Measurements from ENCODE around the gene ANKRD52. TPM values are rescaled to one million over a fixed set of nuclear protein-coding genes. Genes with fewer than 3 reads are reported as not detected.

Gene ANKRD52
- total and polyA plus RNA-seq, 5 donors from 2014 or later: 5.0 to 40.1 (median 6.9) TPM

DNA sequence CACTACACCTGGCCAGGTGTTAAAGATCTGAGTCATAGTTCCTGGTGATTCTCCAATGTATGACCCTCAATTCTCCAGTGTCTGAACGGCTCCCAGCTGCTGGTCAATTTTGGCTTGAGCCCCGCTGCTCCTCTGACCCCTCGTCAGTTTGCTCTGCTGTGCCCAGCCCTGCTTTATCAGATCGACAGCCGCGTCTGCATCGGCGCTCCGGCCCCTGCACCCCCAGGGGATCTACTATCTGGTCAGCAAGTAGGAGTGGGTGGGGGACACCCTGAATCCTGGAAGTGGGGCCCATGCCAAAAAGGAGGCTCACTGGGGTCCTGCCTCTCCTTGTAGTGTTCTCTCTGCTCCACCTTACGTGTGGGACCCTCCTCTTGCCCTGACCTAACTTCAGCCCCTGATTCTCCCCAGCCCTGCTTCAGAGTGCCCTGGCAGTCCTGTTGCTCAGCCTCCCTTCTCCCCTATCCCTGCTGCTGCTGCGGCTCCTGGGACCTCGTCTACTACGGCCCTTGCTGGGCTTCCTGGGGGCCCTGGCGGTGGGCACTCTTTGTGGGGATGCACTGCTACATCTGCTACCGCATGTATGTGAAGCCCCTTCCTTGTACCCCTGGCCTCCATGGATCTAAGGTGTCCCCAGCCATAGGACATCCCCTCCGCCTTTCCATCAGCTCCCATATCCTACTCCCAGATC lies 23.3 kb downstream of the ANKRD52 start:
- Mint-ChIP-seq H3K4me3 (no peak overlapping the region), H3K36me3 (peaks cover 3% of the 10 kb centered on the region), H3K27me3 (no peaks in the 10 kb centered on the region), H3K4me1 (peaks cover 0 to 3% (median 1%) of the 10 kb centered on the region in 4 donors), H3K9me3 (no peaks in the 10 kb centered on the region), H3K27ac (peak overlapping the region in 1 of 3 donors; percentile 11)
- H3K4me3 ChIP-seq (ENCODE audit: low read depth, low read length): no peak overlapping the region
- ATAC-seq (ENCODE audit: low read depth in 2 of 2) (no peak), DNase-seq (no peak)
- H3K36me3 ChIP-seq (ENCODE audit: control insufficient read depth, insufficient read depth, low read length): no peaks in the 10 kb centered on the region
- no peaks in the 10 kb centered on the region for H3K4me1 ChIP-seq (ENCODE audit: control insufficient read depth, insufficient read depth, low read length, poor library complexity, severe bottlenecking)
- H3K9me3 ChIP-seq (ENCODE audit: control insufficient read depth in 2 of 2, low read length in 2 of 2): no peaks in the 10 kb centered on the region
- H3K27ac ChIP-seq (ENCODE audit: insufficient read depth, low read length, poor library complexity, severe bottlenecking): no peak overlapping the region
- no peaks in the 10 kb centered on the region for H3K27me3 ChIP-seq (ENCODE audit: control insufficient read depth, insufficient read depth, low read length)

DNA sequence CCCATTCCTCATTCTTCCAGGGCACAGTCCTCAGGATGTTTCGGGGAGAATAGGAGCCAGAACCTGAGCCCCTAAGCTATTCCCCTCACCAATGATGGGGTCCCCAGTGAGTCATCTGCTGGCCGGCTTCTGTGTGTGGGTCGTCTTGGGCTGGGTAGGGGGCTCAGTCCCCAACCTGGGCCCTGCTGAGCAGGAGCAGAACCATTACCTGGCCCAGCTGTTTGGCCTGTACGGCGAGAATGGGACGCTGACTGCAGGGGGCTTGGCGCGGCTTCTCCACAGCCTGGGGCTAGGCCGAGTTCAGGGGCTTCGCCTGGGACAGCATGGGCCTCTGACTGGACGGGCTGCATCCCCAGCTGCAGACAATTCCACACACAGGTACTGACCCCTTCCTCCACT lies 27.0 kb downstream of the ANKRD52 start:
- H3K27me3 ChIP-seq (ENCODE audit: control insufficient read depth, insufficient read depth, low read length): no peaks in the 10 kb centered on the region
- no peak for ATAC-seq (ENCODE audit: low read depth in 2 of 2)
- Mint-ChIP-seq H3K4me3 (no peak overlapping the region), H3K27ac (no peak overlapping the region), H3K4me1 (peaks cover 0 to 3% (median 2%) of the 10 kb centered on the region in 4 donors), H3K36me3 (peaks cover 2% of the 10 kb centered on the region), H3K9me3 (no peaks in the 10 kb centered on the region), H3K27me3 (no peaks in the 10 kb centered on the region)
- no peak for DNase-seq
- no peak overlapping the region for H3K4me3 ChIP-seq (ENCODE audit: low read depth, low read length)
- H3K27ac ChIP-seq (ENCODE audit: insufficient read depth, low read length, poor library complexity, severe bottlenecking): no peak overlapping the region
- H3K4me1 ChIP-seq (ENCODE audit: control insufficient read depth, insufficient read depth, low read length, poor library complexity, severe bottlenecking): no peaks in the 10 kb centered on the region
- H3K9me3 ChIP-seq (ENCODE audit: control insufficient read depth in 2 of 2, low read length in 2 of 2): no peaks in the 10 kb centered on the region
- peaks cover 3% of the 10 kb centered on the region for H3K36me3 ChIP-seq (ENCODE audit: control insufficient read depth, insufficient read depth, low read length)

- DNase-seq (no peak), ATAC-seq (ENCODE audit: low read depth in 2 of 2) (no peak)
- no peaks in the 10 kb centered on the region for H3K9me3 Mint-ChIP-seq
- H3K36me3 ChIP-seq (ENCODE audit: control insufficient read depth, insufficient read depth, low read length): peaks cover 5% of the 10 kb centered on the region
- H3K36me3 Mint-ChIP-seq: peaks cover 4% of the 10 kb centered on the region
- no peak overlapping the region for H3K4me3 ChIP-seq (ENCODE audit: low read depth, low read length)
- H3K4me3 Mint-ChIP-seq: peak overlapping the region in 1 of 4 donors; percentile 75
- no peaks in the 10 kb centered on the region for H3K9me3 ChIP-seq (ENCODE audit: control insufficient read depth in 2 of 2, low read length in 2 of 2)
- H3K27ac Mint-ChIP-seq: no peak overlapping the region
- no peaks in the 10 kb centered on the region for H3K27me3 ChIP-seq (ENCODE audit: control insufficient read depth, insufficient read depth, low read length)
- no peak overlapping the region for H3K27ac ChIP-seq (ENCODE audit: insufficient read depth, low read length, poor library complexity, severe bottlenecking)
- H3K4me1 ChIP-seq (ENCODE audit: control insufficient read depth, insufficient read depth, low read length, poor library complexity, severe bottlenecking): no peaks in the 10 kb centered on the region
- peaks cover 0 to 5% (median 4%) of the 10 kb centered on the region in 4 donors for H3K4me1 Mint-ChIP-seq
- H3K27me3 Mint-ChIP-seq: no peaks in the 10 kb centered on the region
These were observed 27.6 kb downstream of the ANKRD52 start for GRCh38 chr12:56230432-56231183.

DNA sequence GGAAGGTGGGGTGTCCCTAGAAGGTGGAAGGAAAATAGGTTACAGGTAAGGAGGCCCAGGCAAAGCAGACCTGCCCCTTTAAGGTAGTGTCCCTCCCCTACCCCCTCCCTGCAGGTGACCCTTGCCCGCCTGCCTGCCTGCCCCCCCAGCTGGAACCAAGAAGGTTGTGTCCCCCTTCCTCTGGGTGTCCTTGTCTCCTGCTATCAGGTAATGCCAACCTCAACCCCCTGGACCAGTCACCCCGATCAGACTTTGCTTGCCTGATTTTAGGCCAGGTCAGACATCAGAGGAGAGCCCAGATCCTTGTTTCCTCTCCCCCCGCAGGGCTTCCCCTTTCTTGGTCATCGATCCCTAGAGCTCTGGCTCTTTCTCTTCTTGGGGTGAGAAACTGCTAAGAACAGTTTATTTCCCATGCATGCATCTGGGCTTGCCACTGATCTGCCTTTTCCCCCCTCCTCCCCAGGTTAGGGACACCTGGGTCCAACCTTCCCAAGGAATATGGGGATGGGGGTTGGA lies 28.2 kb downstream of the ANKRD52 start, which contains the start of gene SLC39A5:
Gene SLC39A5 (plus strand): TSS at position 136 of the 516 bp plus-strand sequence. CDS start 1,224 bp downstream, outside the sequence.
- Histone ChIP-seq H3K4me1 (ENCODE audit: control insufficient read depth, insufficient read depth, low read length, poor library complexity, severe bottlenecking) (peaks cover 2% of the 10 kb centered on the region), H3K9me3 (ENCODE audit: control insufficient read depth in 2 of 2, low read length in 2 of 2) (no peaks in the 10 kb centered on the region), H3K36me3 (ENCODE audit: control insufficient read depth, insufficient read depth, low read length) (peaks cover 5% of the 10 kb centered on the region), H3K27me3 (ENCODE audit: control insufficient read depth, insufficient read depth, low read length) (no peaks in the 10 kb centered on the region), H3K27ac (ENCODE audit: insufficient read depth, low read length, poor library complexity, severe bottlenecking) (no peak within 1 kb of the TSS), H3K4me3 (ENCODE audit: low read depth, low read length) (no peak within 1 kb of the TSS)
- no peak within 1 kb of the TSS for H3K27ac Mint-ChIP-seq
- DNase-seq (no peak), ATAC-seq (ENCODE audit: low read depth in 2 of 2) (no peak)
- no peaks in the 10 kb centered on the region for H3K27me3 Mint-ChIP-seq
- peaks cover 4% of the 10 kb centered on the region for H3K36me3 Mint-ChIP-seq
- peak within 1 kb of the TSS in 1 of 4 donors; percentile 75 for H3K4me3 Mint-ChIP-seq
- H3K9me3 Mint-ChIP-seq: no peaks in the 10 kb centered on the region
- peaks cover 0 to 11% (median 10%) of the 10 kb centered on the region in 4 donors for H3K4me1 Mint-ChIP-seq

- H3K4me3 ChIP-seq (ENCODE audit: low read depth, low read length): no peak overlapping the region
- no peak overlapping the region for H3K27ac Mint-ChIP-seq
- H3K4me1 ChIP-seq (ENCODE audit: control insufficient read depth, insufficient read depth, low read length, poor library complexity, severe bottlenecking): peaks cover 11% of the 10 kb centered on the region
- DNase-seq: no peak
- H3K4me3 Mint-ChIP-seq: no peak overlapping the region
- H3K9me3 ChIP-seq (ENCODE audit: control insufficient read depth in 2 of 2, low read length in 2 of 2): no peaks in the 10 kb centered on the region
- no peak overlapping the region for H3K27ac ChIP-seq (ENCODE audit: insufficient read depth, low read length, poor library complexity, severe bottlenecking)
- ATAC-seq (ENCODE audit: low read depth in 2 of 2): no peak
- H3K4me1 Mint-ChIP-seq: peaks cover 0 to 19% (median 16%) of the 10 kb centered on the region in 4 donors
- peaks cover 5% of the 10 kb centered on the region for H3K36me3 ChIP-seq (ENCODE audit: control insufficient read depth, insufficient read depth, low read length)
- peaks cover 4% of the 10 kb centered on the region for H3K36me3 Mint-ChIP-seq
- H3K27me3 ChIP-seq (ENCODE audit: control insufficient read depth, insufficient read depth, low read length): no peaks in the 10 kb centered on the region
- H3K27me3 Mint-ChIP-seq: no peaks in the 10 kb centered on the region
- no peaks in the 10 kb centered on the region for H3K9me3 Mint-ChIP-seq
These were observed 29.1 kb downstream of the ANKRD52 start for GRCh38 chr12:56229082-56229481.

GRCh38 chr12:56224954-56225353 lies 33.2 kb downstream of the ANKRD52 start:
- Histone ChIP-seq H3K27ac (ENCODE audit: insufficient read depth, low read length, poor library complexity, severe bottlenecking) (peak overlapping the region; percentile 89), H3K4me3 (ENCODE audit: low read depth, low read length) (no peak overlapping the region), H3K9me3 (ENCODE audit: control insufficient read depth in 2 of 2, low read length in 2 of 2) (no peaks in the 10 kb centered on the region), H3K4me1 (ENCODE audit: control insufficient read depth, insufficient read depth, low read length, poor library complexity, severe bottlenecking) (peaks cover 44% of the 10 kb centered on the region), H3K27me3 (ENCODE audit: control insufficient read depth, insufficient read depth, low read length) (no peaks in the 10 kb centered on the region), H3K36me3 (ENCODE audit: control insufficient read depth, insufficient read depth, low read length) (peaks cover 5% of the 10 kb centered on the region)
- Mint-ChIP-seq H3K27ac (peak overlapping the region; percentile 90 to 99 (median 90)), H3K4me3 (peak overlapping the region; percentile 90 to 99 (median 94)), H3K27me3 (peaks cover 4% of the 10 kb centered on the region), H3K36me3 (peaks cover 4% of the 10 kb centered on the region), H3K9me3 (no peaks in the 10 kb centered on the region), H3K4me1 (peaks cover 17 to 52% (median 39%) of the 10 kb centered on the region in 4 donors)
- DNase-seq (no peak), ATAC-seq (ENCODE audit: low read depth in 2 of 2) (no peak)

GRCh38 chr12:56224102-56224701 lies 34.0 kb downstream of the ANKRD52 start, which contains the start of gene NABP2:
TSS of gene NABP2 (plus strand) at chr12:56224342. CDS start at chr12:56224857, 515 bp downstream.
- Mint-ChIP-seq H3K27ac (peak within 1 kb of the TSS; percentile 90 to 99 (median 90)), H3K4me3 (peak within 1 kb of the TSS; percentile 91 to 99 (median 98)), H3K4me1 (peaks cover 17 to 53% (median 40%) of the 10 kb centered on the region in 4 donors), H3K27me3 (peaks cover 4% of the 10 kb centered on the region), H3K9me3 (no peaks in the 10 kb centered on the region), H3K36me3 (peaks cover 4% of the 10 kb centered on the region)
- peak; percentile 84 to 96 (median 92) for DNase-seq
- Histone ChIP-seq H3K4me3 (ENCODE audit: low read depth, low read length) (peak within 1 kb of the TSS; percentile 80), H3K36me3 (ENCODE audit: control insufficient read depth, insufficient read depth, low read length) (peaks cover 5% of the 10 kb centered on the region), H3K27me3 (ENCODE audit: control insufficient read depth, insufficient read depth, low read length) (no peaks in the 10 kb centered on the region), H3K4me1 (ENCODE audit: control insufficient read depth, insufficient read depth, low read length, poor library complexity, severe bottlenecking) (peaks cover 44% of the 10 kb centered on the region), H3K27ac (ENCODE audit: insufficient read depth, low read length, poor library complexity, severe bottlenecking) (peak within 1 kb of the TSS; percentile 89), H3K9me3 (ENCODE audit: control insufficient read depth in 2 of 2, low read length in 2 of 2) (no peaks in the 10 kb centered on the region)
- peak; percentile 70 to 77 for ATAC-seq (ENCODE audit: low read depth in 2 of 2)

Measured in CD4-positive, CD25-positive, alpha-beta regulatory T cell (primary cell).